GM12872 (cell line): ENCODE measurements around the gene ABR.

Experiments
- CTCF ChIP-seq: IDR thresholded peaks from 3 replicates; pipeline ENCODE4 v1.5.1; 2011; ENCODE audit warnings: low read depth, mild to moderate bottlenecking, low read length, moderate library complexity; ENCODE audit not compliant: insufficient read depth

Gene ABR

GRCh38 chr17:1039511-1040215 is 140.1 kb downstream of the ABR start:
- TF ChIP-seq CTCF, result no peak

GRCh38 chr17:1039123-1039507 is 140.7 kb downstream of the ABR start:
- TF ChIP-seq CTCF, result no peak

- TF ChIP-seq CTCF, result no peak
Measured at GRCh38 chr17:1038459-1039122, 141.2 kb downstream of the ABR start.

- no peak for TF ChIP-seq CTCF
Measured at GRCh38 chr17:1037238-1037879, 142.4 kb downstream of the ABR start.

- no peak for TF ChIP-seq CTCF
Measured at GRCh38 chr17:1036845-1037237, 142.9 kb downstream of the ABR start.

- TF ChIP-seq CTCF, result no peak
Measured at GRCh38 chr17:1036171-1036844, 143.5 kb downstream of the ABR start.

- TF ChIP-seq CTCF, result no peak
Measured at GRCh38 chr17:1035546-1036170, 144.1 kb downstream of the ABR start.
